NB4 (cell line): ENCODE measurements around the gene PRRC2B.

ENCODE experiments used
- POLR2A ChIP-seq: IDR thresholded peaks from 2 replicates; pipeline ENCODE4 v1.6.1; 2011; ENCODE audit warnings: mild to moderate bottlenecking; ENCODE audit not compliant: insufficient read length; ENCODE audit errors: extremely low read depth
- TF ChIP-seq, protein P1 (sequence below): IDR thresholded peaks from one replicate; pipeline ENCODE4 v1.5.1; 2012; ENCODE audit warnings: low read depth, low read length
- TF ChIP-seq, protein P2 (sequence below): IDR thresholded peaks from 2 replicates; pipeline ENCODE4 v1.6.1; 2011; ENCODE audit warnings: low read depth, low read length

DNA sequence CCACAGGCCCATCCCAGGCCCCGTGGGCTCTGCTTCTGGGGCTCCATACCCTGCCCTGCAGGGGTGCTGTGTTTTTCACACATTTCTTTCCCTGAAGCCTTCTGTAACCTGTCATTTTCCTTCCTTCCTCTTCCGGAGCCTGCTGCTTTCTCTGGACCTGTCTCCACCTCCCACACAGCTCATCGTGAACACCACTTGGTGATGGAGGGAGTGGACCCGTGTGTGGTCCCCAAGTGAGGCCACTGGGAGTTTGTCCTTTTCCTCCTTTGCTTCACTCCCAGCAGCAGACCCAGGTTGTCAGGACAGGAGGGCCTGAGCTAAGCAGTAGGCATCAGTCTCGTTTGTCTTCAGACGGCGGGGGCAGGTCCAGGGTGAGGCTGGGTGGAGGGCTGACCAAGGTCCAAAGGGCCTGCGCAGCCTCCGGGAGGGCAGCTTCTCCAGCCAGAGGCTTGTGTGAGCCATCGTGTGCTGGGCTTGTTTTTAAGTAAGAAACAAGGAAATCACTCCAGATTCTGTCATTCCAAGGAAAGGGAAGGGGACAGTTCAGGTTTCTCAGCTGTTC, 103.0 kb downstream of the PRRC2B start:
- TF ChIP-seq POLR2A: no peak
- TF ChIP-seq, protein P1, sequence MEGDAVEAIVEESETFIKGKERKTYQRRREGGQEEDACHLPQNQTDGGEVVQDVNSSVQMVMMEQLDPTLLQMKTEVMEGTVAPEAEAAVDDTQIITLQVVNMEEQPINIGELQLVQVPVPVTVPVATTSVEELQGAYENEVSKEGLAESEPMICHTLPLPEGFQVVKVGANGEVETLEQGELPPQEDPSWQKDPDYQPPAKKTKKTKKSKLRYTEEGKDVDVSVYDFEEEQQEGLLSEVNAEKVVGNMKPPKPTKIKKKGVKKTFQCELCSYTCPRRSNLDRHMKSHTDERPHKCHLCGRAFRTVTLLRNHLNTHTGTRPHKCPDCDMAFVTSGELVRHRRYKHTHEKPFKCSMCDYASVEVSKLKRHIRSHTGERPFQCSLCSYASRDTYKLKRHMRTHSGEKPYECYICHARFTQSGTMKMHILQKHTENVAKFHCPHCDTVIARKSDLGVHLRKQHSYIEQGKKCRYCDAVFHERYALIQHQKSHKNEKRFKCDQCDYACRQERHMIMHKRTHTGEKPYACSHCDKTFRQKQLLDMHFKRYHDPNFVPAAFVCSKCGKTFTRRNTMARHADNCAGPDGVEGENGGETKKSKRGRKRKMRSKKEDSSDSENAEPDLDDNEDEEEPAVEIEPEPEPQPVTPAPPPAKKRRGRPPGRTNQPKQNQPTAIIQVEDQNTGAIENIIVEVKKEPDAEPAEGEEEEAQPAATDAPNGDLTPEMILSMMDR: no peak
- TF ChIP-seq, protein P2, sequence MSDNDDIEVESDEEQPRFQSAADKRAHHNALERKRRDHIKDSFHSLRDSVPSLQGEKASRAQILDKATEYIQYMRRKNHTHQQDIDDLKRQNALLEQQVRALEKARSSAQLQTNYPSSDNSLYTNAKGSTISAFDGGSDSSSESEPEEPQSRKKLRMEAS: no peak
